Measurements from ENCODE around the gene CEACAM7. TPM values are rescaled to one million over a fixed set of nuclear protein-coding genes. Genes with fewer than 3 reads are reported as not detected.

The CEACAM7 gene
- total RNA-seq, 1 donor from 2014 or later, result not detected

GRCh38 chr19:41691268-41691970 lies 3.3 kb upstream of the CEACAM7 start:
- DNase-seq (ENCODE audit: low read depth) (no peak), FAIRE-seq (no peak)
- H3K4me3 Mint-ChIP-seq (ENCODE audit: unreplicated experiment), result no peak overlapping the region
- H3K9ac ChIP-seq (ENCODE audit: low read length), result no peak overlapping the region
- no peak overlapping the region for H3K27ac Mint-ChIP-seq (ENCODE audit: unreplicated experiment)
- H3K4me1 ChIP-seq (ENCODE audit: insufficient read depth, low read length), result no peaks in the 10 kb centered on the region
- no peaks in the 10 kb centered on the region for H3K27me3 ChIP-seq (ENCODE audit: insufficient read depth, low read length)
- H3K79me2 ChIP-seq (ENCODE audit: insufficient read depth, low read length), result no peaks in the 10 kb centered on the region
- no peaks in the 10 kb centered on the region for H3K9me3 ChIP-seq (ENCODE audit: insufficient read depth, low read depth, low read length)
- no peak overlapping the region for H3K4me2 ChIP-seq (ENCODE audit: low read length)
- no peak overlapping the region for H2AFZ ChIP-seq (ENCODE audit: low read depth, low read length)
- H4K20me1 ChIP-seq (ENCODE audit: insufficient read depth, low read length), result no peaks in the 10 kb centered on the region
- TF ChIP-seq EZH2 (IDR thresholded peaks at IDR 0.05; ENCODE audit: insufficient read depth, low read length) (no peak), CTCF (IDR thresholded peaks at IDR 0.05; ENCODE audit: insufficient read depth, low read depth, low read length) (peak; percentile 34)
- H3K36me3 ChIP-seq (ENCODE audit: insufficient read depth, low read length), result no peaks in the 10 kb centered on the region
- H3K4me3 ChIP-seq (ENCODE audit: insufficient read depth, low read depth, low read length), result no peak overlapping the region
- peaks cover 77% of the 10 kb centered on the region for H3K27me3 Mint-ChIP-seq (ENCODE audit: low read depth, unreplicated experiment)
- H3K4me1 Mint-ChIP-seq (ENCODE audit: low read depth, unreplicated experiment), result no peaks in the 10 kb centered on the region
- H3K36me3 Mint-ChIP-seq (ENCODE audit: low read depth, unreplicated experiment), result no peaks in the 10 kb centered on the region
- H3K9me3 Mint-ChIP-seq (ENCODE audit: unreplicated experiment), result peaks cover 4% of the 10 kb centered on the region
- H3K27ac ChIP-seq (ENCODE audit: low read depth, low read length), result no peak overlapping the region

DNA sequence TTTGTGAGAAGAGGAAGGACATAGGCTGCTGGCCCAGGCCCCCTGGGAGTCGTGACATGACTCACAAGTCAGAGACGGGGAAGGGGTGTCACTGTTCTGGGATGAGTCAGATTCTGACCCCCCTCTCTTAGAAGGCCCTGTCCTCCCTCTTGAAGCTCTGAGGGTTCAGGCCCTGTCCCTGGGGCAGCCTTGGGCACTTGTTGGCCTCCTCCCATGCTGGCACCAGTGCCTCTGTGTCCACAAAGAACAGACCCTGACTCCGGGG lies 2.7 kb upstream of the CEACAM7 start:
- DNase-seq (ENCODE audit: low read depth) (no peak), FAIRE-seq (no peak)
- H3K4me3 Mint-ChIP-seq (ENCODE audit: unreplicated experiment), result no peak overlapping the region
- Histone ChIP-seq H3K4me3 (ENCODE audit: insufficient read depth, low read depth, low read length) (no peak overlapping the region), H2AFZ (ENCODE audit: low read depth, low read length) (no peak overlapping the region), H3K27ac (ENCODE audit: low read depth, low read length) (no peak overlapping the region), H3K36me3 (ENCODE audit: insufficient read depth, low read length) (no peaks in the 10 kb centered on the region), H3K4me1 (ENCODE audit: insufficient read depth, low read length) (no peaks in the 10 kb centered on the region), H3K4me2 (ENCODE audit: low read length) (no peak overlapping the region), H3K9ac (ENCODE audit: low read length) (no peak overlapping the region), H3K27me3 (ENCODE audit: insufficient read depth, low read length) (no peaks in the 10 kb centered on the region), H4K20me1 (ENCODE audit: insufficient read depth, low read length) (no peaks in the 10 kb centered on the region), H3K79me2 (ENCODE audit: insufficient read depth, low read length) (no peaks in the 10 kb centered on the region), H3K9me3 (ENCODE audit: insufficient read depth, low read depth, low read length) (no peaks in the 10 kb centered on the region)
- TF ChIP-seq CTCF (IDR thresholded peaks at IDR 0.05; ENCODE audit: insufficient read depth, low read depth, low read length) (no peak), EZH2 (IDR thresholded peaks at IDR 0.05; ENCODE audit: insufficient read depth, low read length) (no peak)
- H3K27ac Mint-ChIP-seq (ENCODE audit: unreplicated experiment), result no peak overlapping the region
- no peaks in the 10 kb centered on the region for H3K36me3 Mint-ChIP-seq (ENCODE audit: low read depth, unreplicated experiment)
- H3K4me1 Mint-ChIP-seq (ENCODE audit: low read depth, unreplicated experiment), result no peaks in the 10 kb centered on the region
- H3K9me3 Mint-ChIP-seq (ENCODE audit: unreplicated experiment), result peaks cover 4% of the 10 kb centered on the region
- peaks cover 79% of the 10 kb centered on the region for H3K27me3 Mint-ChIP-seq (ENCODE audit: low read depth, unreplicated experiment)

DNA sequence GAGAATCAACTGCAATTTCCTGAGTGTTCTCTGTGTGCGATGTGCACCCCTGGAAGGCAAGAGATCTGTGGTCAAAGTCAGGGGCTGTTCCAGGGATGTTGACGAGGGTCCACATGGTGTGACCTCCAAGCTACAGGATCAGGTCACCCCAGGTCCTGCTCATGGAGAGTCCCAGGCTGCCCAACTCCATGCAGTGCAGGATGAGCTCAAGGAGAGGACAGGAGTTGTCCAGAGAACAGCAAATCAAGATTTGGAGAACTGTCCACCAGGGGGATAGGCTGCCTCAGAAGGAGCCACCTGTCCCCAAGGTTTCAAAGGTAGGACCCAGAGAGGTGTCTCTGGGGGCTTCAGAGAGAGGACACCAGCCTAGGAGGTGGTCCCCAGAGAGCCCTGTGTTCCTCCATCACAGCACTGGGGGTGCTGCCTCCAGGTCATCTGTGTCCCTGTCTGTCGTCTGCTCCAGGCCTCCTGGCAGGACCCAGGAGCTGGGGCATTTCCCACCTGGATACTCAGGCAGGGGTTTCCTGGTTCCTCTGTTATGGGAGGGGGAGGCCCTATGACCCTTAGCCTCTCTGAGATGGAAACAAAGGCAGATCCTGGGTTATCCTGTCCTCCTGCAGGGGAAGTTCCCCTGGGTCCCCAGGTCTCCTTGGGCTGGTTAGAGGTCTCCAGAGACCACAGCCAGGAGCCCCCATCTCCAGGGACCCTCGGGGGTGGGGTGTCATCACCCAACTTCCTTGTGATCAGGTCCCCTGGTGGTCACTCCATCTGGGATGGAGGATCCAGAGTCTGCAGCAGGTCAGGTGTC lies 2.1 kb upstream of the CEACAM7 start:
- no peaks in the 10 kb centered on the region for H3K4me1 Mint-ChIP-seq (ENCODE audit: low read depth, unreplicated experiment)
- peaks cover 4% of the 10 kb centered on the region for H3K9me3 Mint-ChIP-seq (ENCODE audit: unreplicated experiment)
- Histone ChIP-seq H3K4me1 (ENCODE audit: insufficient read depth, low read length) (no peaks in the 10 kb centered on the region), H3K79me2 (ENCODE audit: insufficient read depth, low read length) (no peaks in the 10 kb centered on the region), H3K36me3 (ENCODE audit: insufficient read depth, low read length) (no peaks in the 10 kb centered on the region), H4K20me1 (ENCODE audit: insufficient read depth, low read length) (no peaks in the 10 kb centered on the region), H3K9ac (ENCODE audit: low read length) (no peak overlapping the region), H2AFZ (ENCODE audit: low read depth, low read length) (no peak overlapping the region), H3K9me3 (ENCODE audit: insufficient read depth, low read depth, low read length) (no peaks in the 10 kb centered on the region), H3K27me3 (ENCODE audit: insufficient read depth, low read length) (no peaks in the 10 kb centered on the region), H3K4me3 (ENCODE audit: insufficient read depth, low read depth, low read length) (no peak overlapping the region), H3K4me2 (ENCODE audit: low read length) (no peak overlapping the region), H3K27ac (ENCODE audit: low read depth, low read length) (no peak overlapping the region)
- DNase-seq (ENCODE audit: low read depth) (no peak), FAIRE-seq (no peak)
- H3K4me3 Mint-ChIP-seq (ENCODE audit: unreplicated experiment), result no peak overlapping the region
- no peak overlapping the region for H3K27ac Mint-ChIP-seq (ENCODE audit: unreplicated experiment)
- no peak for TF ChIP-seq CTCF (IDR thresholded peaks at IDR 0.05; ENCODE audit: insufficient read depth, low read depth, low read length)
- no peak for TF ChIP-seq EZH2 (IDR thresholded peaks at IDR 0.05; ENCODE audit: insufficient read depth, low read length)
- no peaks in the 10 kb centered on the region for H3K36me3 Mint-ChIP-seq (ENCODE audit: low read depth, unreplicated experiment)
- H3K27me3 Mint-ChIP-seq (ENCODE audit: low read depth, unreplicated experiment), result peaks cover 80% of the 10 kb centered on the region
